HG03039 (cell line): Measurements from ENCODE around the gene YPEL1.
"Not testable (repeated sequence)": the region's sequence is repeated elsewhere in the genome, so short reads cannot be mapped to it uniquely, and the experiment has no call there.

Experiments used
- ATAC-seq: cut with Tn5 transposase; IDR thresholded peaks from one replicate; pipeline ENCODE4 v1.9.1; 2021; ENCODE audit warnings: mild to moderate bottlenecking, moderate library complexity; ENCODE audit not compliant: unreplicated experiment

YPEL1 gene

GRCh38 chr22:21754523-21754922, 18.9 kb upstream of the YPEL1 start:
- ATAC-seq: no peak

- no peak for ATAC-seq
Observed at GRCh38 chr22:21753374-21754111, 17.9 kb upstream of the YPEL1 start.

- ATAC-seq: no peak
Observed at GRCh38 chr22:21752276-21752675, 16.7 kb upstream of the YPEL1 start.

GRCh38 chr22:21745948-21746347, 10.4 kb upstream of the YPEL1 start:
- no peak for ATAC-seq

GRCh38 chr22:21744917-21745316, 9.3 kb upstream of the YPEL1 start:
- not testable (repeated sequence) for ATAC-seq

GRCh38 chr22:21741790-21742189, 6.2 kb upstream of the YPEL1 start:
- ATAC-seq: no peak

- ATAC-seq: no peak
Observed at GRCh38 chr22:21741059-21741458, 5.5 kb upstream of the YPEL1 start.

- ATAC-seq: no peak
Observed at GRCh38 chr22:21739828-21740377, 4.3 kb upstream of the YPEL1 start.

- ATAC-seq: no peak
Observed at GRCh38 chr22:21738966-21739365, 3.4 kb upstream of the YPEL1 start.

- ATAC-seq: no peak
Observed at GRCh38 chr22:21738081-21738480, 2.5 kb upstream of the YPEL1 start.

GRCh38 chr22:21736948-21737347, 1.4 kb upstream of the YPEL1 start:
- ATAC-seq: no peak

- no peak for ATAC-seq
Observed at GRCh38 chr22:21736084-21736642, 569 bp upstream of the YPEL1 start.

- ATAC-seq: no peak
Observed at GRCh38 chr22:21734540-21735199, 924 bp downstream of the YPEL1 start.

GRCh38 chr22:21731503-21731902, 4.1 kb downstream of the YPEL1 start:
- ATAC-seq: no peak

GRCh38 chr22:21730535-21731308, 4.9 kb downstream of the YPEL1 start:
- ATAC-seq: no peak

GRCh38 chr22:21729184-21729583, 6.4 kb downstream of the YPEL1 start:
- ATAC-seq: not testable (repeated sequence)

- no peak for ATAC-seq
Observed at GRCh38 chr22:21728270-21728669, 7.3 kb downstream of the YPEL1 start.

GRCh38 chr22:21727768-21728167, 7.8 kb downstream of the YPEL1 start:
- no peak for ATAC-seq

GRCh38 chr22:21727159-21727558, 8.4 kb downstream of the YPEL1 start:
- no peak for ATAC-seq

- ATAC-seq: no peak
Observed at GRCh38 chr22:21726650-21727049, 8.9 kb downstream of the YPEL1 start.

- ATAC-seq: no peak
Observed at GRCh38 chr22:21725956-21726649, 9.5 kb downstream of the YPEL1 start.
